H1 (cell line): ENCODE results near the gene CLINT1.

Experiments
- POLR2A ChIP-seq, 2 experiments: IDR thresholded peaks; 1 replicate in 1 of 2; 2 replicates in 1 of 2; pipeline ENCODE4 v1.6.1; 2011; ENCODE audit warnings: low read depth in 2 of 2, low read length in 2 of 2, mild to moderate bottlenecking in 2 of 2; ENCODE audit errors: control extremely low read depth in 1 of 2
- TAF1 ChIP-seq: IDR thresholded peaks from 2 replicates; pipeline ENCODE4 v1.6.1; 2011; ENCODE audit warnings: mild to moderate bottlenecking, low read depth, low read length
- ZNF274 ChIP-seq: IDR thresholded peaks from 2 replicates; pipeline ENCODE4 v1.7.0; 2012; ENCODE audit warnings: low read length, borderline replicate concordance; ENCODE audit errors: extremely low read depth
- TF ChIP-seq, protein P1 (sequence below), 3 experiments: IDR thresholded peaks; 1 replicate in 2 of 3; 2 replicates in 1 of 3; pipeline versions ENCODE4 v1.5.1 to v1.6.1; 2011; ENCODE audit warnings: low read length in 3 of 3, mild to moderate bottlenecking in 3 of 3, inconsistent platforms in 2 of 3, low read depth in 1 of 3, moderate library complexity in 1 of 3; ENCODE audit not compliant: insufficient read depth in 1 of 3; ENCODE audit errors: control extremely low read depth in 1 of 3
- TF ChIP-seq, protein P2 (sequence below): IDR thresholded peaks from 2 replicates; pipeline ENCODE4 v1.6.1; 2012; ENCODE audit warnings: inconsistent platforms

DNA sequence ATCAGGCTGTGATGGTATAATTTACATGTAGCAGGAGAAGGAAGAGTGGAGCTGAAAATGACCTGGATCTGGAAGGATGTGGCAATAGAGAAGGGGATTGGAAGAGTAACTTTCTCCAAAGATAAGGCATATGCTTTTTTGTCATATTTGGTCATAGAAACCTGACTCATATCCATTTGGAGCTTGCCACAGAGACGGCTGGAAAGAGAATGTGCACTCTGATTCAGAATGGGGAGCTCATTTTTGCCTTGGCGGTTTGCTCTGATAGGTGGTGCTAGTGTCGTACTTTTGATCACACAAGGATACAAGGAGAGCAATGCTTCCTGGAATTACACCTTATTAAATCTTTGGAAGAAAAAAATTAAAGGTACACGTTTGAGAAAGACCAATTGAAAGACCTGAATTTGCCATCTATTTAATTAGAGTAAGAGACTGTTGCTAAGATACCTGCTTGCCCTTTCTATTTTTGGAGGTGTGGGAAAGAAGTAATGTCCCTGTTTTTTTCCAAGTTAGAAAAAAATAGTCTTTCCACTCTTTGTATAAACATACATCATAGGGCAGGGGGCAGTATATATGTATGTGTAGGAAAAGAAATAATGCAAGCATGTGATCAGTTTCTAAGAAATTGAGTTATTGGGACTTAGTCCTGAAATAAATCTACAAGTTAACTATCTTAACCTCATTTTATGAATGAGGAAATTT lies 110.0 kb downstream of the CLINT1 start:
- TF ChIP-seq POLR2A (IDR thresholded peaks at IDR 0.05; ENCODE audit: control extremely low read depth in 1 of 2, low read depth in 2 of 2, low read length in 2 of 2) (no peak), ZNF274 (no peak), TAF1 (no peak)
- TF ChIP-seq, protein P1, sequence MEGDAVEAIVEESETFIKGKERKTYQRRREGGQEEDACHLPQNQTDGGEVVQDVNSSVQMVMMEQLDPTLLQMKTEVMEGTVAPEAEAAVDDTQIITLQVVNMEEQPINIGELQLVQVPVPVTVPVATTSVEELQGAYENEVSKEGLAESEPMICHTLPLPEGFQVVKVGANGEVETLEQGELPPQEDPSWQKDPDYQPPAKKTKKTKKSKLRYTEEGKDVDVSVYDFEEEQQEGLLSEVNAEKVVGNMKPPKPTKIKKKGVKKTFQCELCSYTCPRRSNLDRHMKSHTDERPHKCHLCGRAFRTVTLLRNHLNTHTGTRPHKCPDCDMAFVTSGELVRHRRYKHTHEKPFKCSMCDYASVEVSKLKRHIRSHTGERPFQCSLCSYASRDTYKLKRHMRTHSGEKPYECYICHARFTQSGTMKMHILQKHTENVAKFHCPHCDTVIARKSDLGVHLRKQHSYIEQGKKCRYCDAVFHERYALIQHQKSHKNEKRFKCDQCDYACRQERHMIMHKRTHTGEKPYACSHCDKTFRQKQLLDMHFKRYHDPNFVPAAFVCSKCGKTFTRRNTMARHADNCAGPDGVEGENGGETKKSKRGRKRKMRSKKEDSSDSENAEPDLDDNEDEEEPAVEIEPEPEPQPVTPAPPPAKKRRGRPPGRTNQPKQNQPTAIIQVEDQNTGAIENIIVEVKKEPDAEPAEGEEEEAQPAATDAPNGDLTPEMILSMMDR (IDR thresholded peaks at IDR 0.05; ENCODE audit: control extremely low read depth in 1 of 3, insufficient read depth in 1 of 3, low read depth in 1 of 3, low read length in 3 of 3): no peak
- TF ChIP-seq, protein P2, sequence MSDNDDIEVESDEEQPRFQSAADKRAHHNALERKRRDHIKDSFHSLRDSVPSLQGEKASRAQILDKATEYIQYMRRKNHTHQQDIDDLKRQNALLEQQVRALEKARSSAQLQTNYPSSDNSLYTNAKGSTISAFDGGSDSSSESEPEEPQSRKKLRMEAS: no peak
